Measurements from ENCODE around the gene COG8. TPM values are rescaled to one million over a fixed set of nuclear protein-coding genes. Genes with fewer than 3 reads are reported as not detected.
A peak's percentile ranks its signal among the peaks of the same experiment; 100 is the strongest.

The COG8 gene
- total RNA-seq, 4 donors from 2014 or later, result 29.5 to 52.0 (median 48.3) TPM

- Histone ChIP-seq H3K27ac (peak within 1 kb of the TSS; percentile 65 to 70 (median 67)), H3K36me3 (peaks cover 0 to 13% (median 5%) of the 10 kb centered on the region in 4 donors), H3K9me3 (no peaks in the 10 kb centered on the region), H3K4me3 (peak within 1 kb of the TSS in 3 of 4 donors; percentile 8 to 26 (median 12)), H3K4me1 (peaks cover 0 to 7% (median 2%) of the 10 kb centered on the region in 4 donors), H3K27me3 (no peaks in the 10 kb centered on the region)
- in situ Hi-C loops (cut with MboI; ENCODE audit: low pct_ligation_motif_present in 1 of 4, low pct_unique_long_range_greater_than_20kb in 1 of 4, low sequenced_read_pairs in 3 of 4), result no loop called here
- DNase-seq, result peak; percentile 77
- WGBS, 2 donors (ENCODE audit: low coverage in 1 of 2), result 47% methylated on average over 12 of the region's 12 CpGs; no CpG with 5 or more reads in 1 of the 2 donors
- intact Hi-C loops (cut with DNase I; ENCODE audit: low total_unique reads), result no loop called here
- TF ChIP-seq CTCF (IDR thresholded peaks at IDR 0.05) (no peak), POLR2AphosphoS5 (IDR thresholded peaks at IDR 0.05) (peak in 1 of 3 donors; percentile 12), POLR2A (IDR thresholded peaks at IDR 0.05) (peak; percentile 15), EP300 (IDR thresholded peaks at IDR 0.05; ENCODE audit: low read depth) (no peak)
Observed at GRCh38 chr16:69351309-69352027, 12.1 kb upstream of the COG8 start, which contains the start of gene TMED6. Gene TMED6 (minus strand): TSS chr16:69351786. CDS start chr16:69351753, 33 bp downstream.

GRCh38 chr16:69350536-69351133 is 11.3 kb upstream of the COG8 start:
- WGBS, 2 donors (ENCODE audit: low coverage in 1 of 2), result 37 to 71% methylated on average over 2 to 6 of the region's 6 CpGs
- TF ChIP-seq CTCF (IDR thresholded peaks at IDR 0.05) (no peak), EP300 (IDR thresholded peaks at IDR 0.05; ENCODE audit: low read depth) (no peak), POLR2AphosphoS5 (IDR thresholded peaks at IDR 0.05) (no peak), POLR2A (IDR thresholded peaks at IDR 0.05) (no peak)
- H3K27ac ChIP-seq, result peak overlapping the region in 3 of 4 donors; percentile 66 to 70 (median 68)
- H3K4me1 ChIP-seq, result peaks cover 0 to 7% (median 2%) of the 10 kb centered on the region in 4 donors
- no peak for DNase-seq
- in situ Hi-C loops (cut with MboI; ENCODE audit: low pct_ligation_motif_present in 1 of 4, low pct_unique_long_range_greater_than_20kb in 1 of 4, low sequenced_read_pairs in 3 of 4), result no loop called here
- intact Hi-C loops (cut with DNase I; ENCODE audit: low total_unique reads), result no loop called here
- no peak overlapping the region for H3K4me3 ChIP-seq
- H3K9me3 ChIP-seq, result no peaks in the 10 kb centered on the region
- no peaks in the 10 kb centered on the region for H3K27me3 ChIP-seq
- peaks cover 0 to 5% (median 1%) of the 10 kb centered on the region in 4 donors for H3K36me3 ChIP-seq

- in situ Hi-C loops (cut with MboI; ENCODE audit: low pct_ligation_motif_present in 1 of 4, low pct_unique_long_range_greater_than_20kb in 1 of 4, low sequenced_read_pairs in 3 of 4), result no loop called here
- intact Hi-C loops (cut with DNase I; ENCODE audit: low total_unique reads), result no loop called here
- no peaks in the 10 kb centered on the region for H3K27me3 ChIP-seq
- H3K4me1 ChIP-seq, result peaks cover 0 to 7% (median 2%) of the 10 kb centered on the region in 4 donors
- H3K27ac ChIP-seq, result no peak overlapping the region
- TF ChIP-seq CTCF (IDR thresholded peaks at IDR 0.05), result no peak
- no peak for TF ChIP-seq EP300 (IDR thresholded peaks at IDR 0.05; ENCODE audit: low read depth)
- no peak for TF ChIP-seq POLR2AphosphoS5 (IDR thresholded peaks at IDR 0.05)
- no peak for TF ChIP-seq POLR2A (IDR thresholded peaks at IDR 0.05)
- no peaks in the 10 kb centered on the region for H3K36me3 ChIP-seq
- WGBS, 2 donors (ENCODE audit: low coverage in 1 of 2), result 91 to 100% methylated on average over 1 to 10 of the region's 10 CpGs
- DNase-seq, result no peak
- no peak overlapping the region for H3K4me3 ChIP-seq
- no peaks in the 10 kb centered on the region for H3K9me3 ChIP-seq
Observed at GRCh38 chr16:69349536-69349935, 10.2 kb upstream of the COG8 start.

- 83 to 90% methylated on average over 2 to 6 of the region's 6 CpGs for WGBS, 2 donors (ENCODE audit: low coverage in 1 of 2)
- Histone ChIP-seq H3K9me3 (no peaks in the 10 kb centered on the region), H3K27ac (no peak overlapping the region), H3K36me3 (no peaks in the 10 kb centered on the region), H3K27me3 (no peaks in the 10 kb centered on the region), H3K4me3 (no peak overlapping the region), H3K4me1 (peaks cover 0 to 7% (median 2%) of the 10 kb centered on the region in 4 donors)
- DNase-seq, result no peak
- TF ChIP-seq POLR2AphosphoS5 (IDR thresholded peaks at IDR 0.05) (no peak), EP300 (IDR thresholded peaks at IDR 0.05; ENCODE audit: low read depth) (no peak), POLR2A (IDR thresholded peaks at IDR 0.05) (no peak), CTCF (IDR thresholded peaks at IDR 0.05) (no peak)
- in situ Hi-C loops (cut with MboI; ENCODE audit: low pct_ligation_motif_present in 1 of 4, low pct_unique_long_range_greater_than_20kb in 1 of 4, low sequenced_read_pairs in 3 of 4) (no loop called here), intact Hi-C loops (cut with DNase I; ENCODE audit: low total_unique reads) (no loop called here)
Observed at GRCh38 chr16:69348222-69348621, 8.9 kb upstream of the COG8 start.

All from transverse colon (tissue), 4 donors.